GM19351 (cell line): Measurements from ENCODE around the gene TMEM150B.
"Not testable (repeated sequence)": the region's sequence is repeated elsewhere in the genome, so short reads cannot be mapped to it uniquely, and the experiment has no call there.

Source experiments
- ATAC-seq: cut with Tn5 transposase; IDR thresholded peaks from one replicate; pipeline ENCODE4 v1.9.1; 2021; ENCODE audit warnings: mild to moderate bottlenecking, moderate library complexity; ENCODE audit not compliant: unreplicated experiment

TMEM150B gene

GRCh38 chr19:55339889-55340783, 15.0 kb upstream of the TMEM150B start:
- ATAC-seq: no peak

GRCh38 chr19:55339105-55339888, 14.2 kb upstream of the TMEM150B start, which contains the start of gene KMT5C:
KMT5C (plus strand) TSS chr19:55339876; CDS start chr19:55341937, 2,061 bp downstream.
- ATAC-seq: peak; percentile 80

- ATAC-seq: no peak
These were observed 11.0 kb upstream of the TMEM150B start for GRCh38 chr19:55336101-55336500.

- ATAC-seq: no peak
These were observed 8.7 kb upstream of the TMEM150B start for GRCh38 chr19:55333870-55334269.

GRCh38 chr19:55329791-55330190, 4.7 kb upstream of the TMEM150B start:
- ATAC-seq: not testable (repeated sequence)

- ATAC-seq: not testable (repeated sequence)
These were observed 3.7 kb upstream of the TMEM150B start for GRCh38 chr19:55328774-55329318.

GRCh38 chr19:55324662-55325061, 479 bp downstream of the TMEM150B start:
- no peak for ATAC-seq

- no peak for ATAC-seq
These were observed 2.8 kb downstream of the TMEM150B start for GRCh38 chr19:55322204-55322885.

- ATAC-seq: no peak
These were observed 3.5 kb downstream of the TMEM150B start for GRCh38 chr19:55321466-55322137.

- ATAC-seq: no peak
These were observed 4.2 kb downstream of the TMEM150B start for GRCh38 chr19:55320844-55321419.

GRCh38 chr19:55319785-55320184, 5.4 kb downstream of the TMEM150B start:
- no peak for ATAC-seq

- no peak for ATAC-seq
These were observed 8.5 kb downstream of the TMEM150B start for GRCh38 chr19:55316646-55317045.

GRCh38 chr19:55315956-55316525, 9.1 kb downstream of the TMEM150B start:
- ATAC-seq: no peak

GRCh38 chr19:55314396-55314795, 10.7 kb downstream of the TMEM150B start:
- no peak for ATAC-seq

GRCh38 chr19:55312621-55313512, 12.3 kb downstream of the TMEM150B start:
- ATAC-seq: no peak

- no peak for ATAC-seq
These were observed 13.3 kb downstream of the TMEM150B start for GRCh38 chr19:55311797-55312196.

GRCh38 chr19:55311397-55311796, 13.7 kb downstream of the TMEM150B start:
- ATAC-seq: no peak

GRCh38 chr19:55310498-55310897, 14.6 kb downstream of the TMEM150B start:
- no peak for ATAC-seq

- ATAC-seq: no peak
These were observed 15.7 kb downstream of the TMEM150B start for GRCh38 chr19:55309448-55309847.
